UCSD-AML1 (cell line): ENCODE results near the gene POU3F2.
A peak's percentile ranks its signal among the peaks of the same experiment; 100 is the strongest.

ENCODE experiments used
- DNase-seq: peaks from one replicate; lab custom pipeline; 2025; ENCODE audit not compliant: unreplicated experiment; lab: John Stamatoyannopoulos, UW

POU3F2 gene

DNA sequence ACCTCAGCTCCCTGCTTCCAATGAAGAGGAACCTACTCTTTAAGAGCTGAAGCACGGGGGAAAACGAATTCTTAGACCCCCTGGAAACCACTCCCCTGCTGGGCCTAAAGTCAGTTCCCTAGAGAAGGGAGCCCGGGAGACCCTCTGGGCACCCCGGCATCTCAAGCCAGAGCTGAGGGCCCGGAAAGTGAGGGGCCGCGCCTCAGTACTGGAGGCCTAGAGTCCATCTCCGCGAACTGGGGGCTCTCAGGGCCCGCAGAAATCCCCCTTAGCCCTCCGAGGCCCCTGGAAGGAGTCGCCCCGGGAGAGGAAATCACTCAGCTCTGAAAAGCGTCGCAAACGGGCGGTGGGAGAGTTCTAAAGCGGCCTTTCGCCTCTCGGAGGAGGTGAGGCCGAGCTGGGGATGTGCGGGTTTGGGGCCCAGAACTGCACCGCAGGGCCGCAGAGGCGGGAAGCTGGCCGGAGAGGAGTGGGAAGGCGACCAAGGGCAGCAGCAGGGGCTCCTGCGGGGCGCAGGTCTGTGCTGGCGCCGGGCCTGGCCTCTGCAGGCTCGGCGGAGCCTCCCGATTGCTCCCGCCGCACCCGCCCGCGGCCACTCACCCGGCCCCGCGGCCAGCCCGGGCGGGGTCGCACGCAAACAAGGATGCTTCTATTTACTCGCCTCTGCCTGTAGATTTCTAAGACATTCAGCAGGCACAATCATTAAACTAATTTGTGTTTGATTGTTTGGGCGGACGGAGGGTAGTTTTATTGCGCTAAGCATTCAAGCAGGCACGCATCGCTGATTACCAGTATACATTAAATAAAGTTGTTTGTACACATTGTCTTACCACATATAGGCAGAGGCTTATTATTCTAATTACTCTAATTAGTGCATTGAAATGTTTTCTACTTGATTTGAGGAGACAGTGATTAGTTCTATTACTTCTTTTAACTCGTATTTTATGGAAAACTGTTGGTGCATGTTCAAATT lies 9.2 kb downstream of the POU3F2 start:
- DNase-seq: no peak

DNA sequence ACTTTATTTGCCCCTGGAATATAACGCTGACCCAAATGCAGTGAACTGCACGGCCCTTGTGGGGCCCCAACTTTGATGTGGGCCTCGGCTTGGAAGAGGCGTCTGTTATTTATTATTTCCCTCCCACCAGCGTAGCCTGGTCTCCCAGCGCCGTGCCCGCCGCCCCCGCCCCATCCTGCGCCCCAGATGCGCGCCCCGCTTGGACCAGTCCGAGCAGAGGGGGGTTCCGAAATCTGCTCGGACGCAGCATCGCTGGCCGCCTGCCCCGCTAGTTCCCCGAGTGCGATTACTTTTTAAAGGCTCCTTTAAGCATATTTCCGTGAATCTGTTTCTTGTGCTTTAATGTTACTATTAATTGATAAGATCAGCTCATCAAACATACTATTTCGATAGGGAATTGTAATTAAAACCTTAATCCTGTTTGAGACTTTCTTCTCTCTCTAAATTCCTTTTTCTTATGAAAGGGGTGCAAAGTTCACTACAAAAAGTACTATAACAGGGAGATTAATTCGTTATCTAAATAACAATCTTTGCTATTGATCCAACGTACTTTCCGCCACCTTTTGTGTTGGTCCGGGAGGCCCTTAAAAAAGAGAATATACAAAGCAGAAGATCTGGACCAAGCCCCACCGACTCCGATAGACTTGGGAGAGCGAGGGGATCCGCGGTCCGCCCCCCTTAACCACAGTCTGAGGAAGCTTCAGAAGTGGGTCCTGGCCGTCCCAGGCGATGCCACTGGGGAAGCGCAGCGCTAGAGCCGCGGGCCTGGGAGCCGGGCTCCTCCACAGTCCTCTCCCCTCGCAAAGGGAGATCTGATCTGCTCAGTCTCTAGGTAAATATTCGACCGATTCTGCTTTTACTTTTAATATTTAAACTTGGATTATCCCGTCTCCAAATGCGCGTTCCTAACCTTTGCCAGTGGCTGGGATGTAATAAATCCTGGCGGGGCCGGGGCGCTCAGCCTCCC lies 10.2 kb downstream of the POU3F2 start:
- no peak for DNase-seq

DNA sequence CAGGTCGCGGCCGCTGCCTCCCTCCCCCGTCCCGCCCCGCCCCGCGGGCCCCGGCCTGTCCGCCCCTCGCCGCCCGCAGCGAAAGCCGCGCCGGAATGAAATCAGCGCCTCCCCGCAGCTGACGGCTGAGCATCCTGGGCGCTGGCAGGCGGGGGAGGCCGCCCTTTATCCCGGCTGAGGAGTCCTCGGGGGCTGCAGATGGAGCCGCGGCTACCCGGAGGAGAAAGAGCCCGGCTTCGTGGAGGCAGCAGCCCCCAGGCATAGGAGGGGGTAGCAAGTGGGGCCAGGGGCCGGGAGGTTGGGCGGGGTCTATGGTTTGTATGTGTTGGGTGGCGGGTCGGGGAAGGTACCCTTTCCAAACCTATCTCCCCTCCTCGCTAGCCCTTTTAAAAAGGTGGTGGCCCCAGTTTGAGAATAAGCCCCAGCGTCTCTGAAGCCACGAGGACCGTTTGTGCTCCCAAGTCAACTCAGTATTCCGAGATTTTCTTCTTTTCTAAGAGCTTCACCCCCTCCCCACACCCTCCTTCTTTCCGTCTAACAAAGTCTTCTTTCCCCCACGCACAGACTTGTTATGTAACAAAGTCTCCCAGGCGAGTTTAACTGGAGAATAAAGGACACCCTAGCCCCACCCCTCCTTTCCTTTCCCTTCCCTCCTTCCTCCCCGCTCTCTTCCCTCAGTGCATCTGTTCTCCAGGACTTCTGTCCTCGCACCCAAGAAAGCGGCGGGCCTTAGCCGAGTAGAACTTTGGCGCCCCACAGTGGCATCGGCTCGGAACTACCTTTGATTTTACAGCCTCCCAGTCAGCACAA lies 11.0 kb downstream of the POU3F2 start:
- DNase-seq: peak; percentile 73

DNA sequence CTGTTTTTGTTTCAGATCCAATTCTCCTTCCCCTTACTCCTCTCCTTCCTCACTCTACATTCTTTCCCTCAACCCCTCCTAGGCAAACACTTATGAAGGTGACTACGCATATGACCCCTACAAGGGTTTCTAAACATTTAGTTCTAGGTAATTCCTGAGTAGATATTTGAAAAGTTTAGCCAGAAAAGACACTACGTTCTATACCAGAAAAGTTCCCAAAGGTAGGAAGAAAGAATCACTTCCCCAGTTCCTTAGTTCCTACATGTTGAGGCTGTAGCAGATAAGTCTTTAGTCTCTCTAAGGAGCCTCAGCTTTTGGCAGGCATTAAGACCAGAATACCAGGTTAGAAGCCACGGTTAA lies 11.6 kb downstream of the POU3F2 start:
- DNase-seq: no peak

DNA sequence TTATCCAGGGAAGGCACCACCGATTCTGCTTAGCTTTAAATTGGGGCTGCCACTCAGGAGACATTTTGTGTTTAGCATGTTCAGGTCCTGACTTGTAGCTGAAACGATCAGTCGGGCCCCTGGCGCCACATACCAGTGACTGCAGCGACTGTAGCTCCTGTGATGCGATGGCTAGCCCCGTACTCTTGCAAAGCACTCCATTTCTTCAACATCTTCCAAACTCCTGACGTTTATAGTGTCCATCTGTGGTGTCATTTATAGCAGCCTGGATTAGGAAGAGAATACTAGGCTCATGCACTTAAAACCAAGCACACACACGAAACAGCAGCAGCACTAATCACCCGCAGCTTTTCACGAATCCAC lies 13.0 kb downstream of the POU3F2 start:
- DNase-seq: no peak

DNA sequence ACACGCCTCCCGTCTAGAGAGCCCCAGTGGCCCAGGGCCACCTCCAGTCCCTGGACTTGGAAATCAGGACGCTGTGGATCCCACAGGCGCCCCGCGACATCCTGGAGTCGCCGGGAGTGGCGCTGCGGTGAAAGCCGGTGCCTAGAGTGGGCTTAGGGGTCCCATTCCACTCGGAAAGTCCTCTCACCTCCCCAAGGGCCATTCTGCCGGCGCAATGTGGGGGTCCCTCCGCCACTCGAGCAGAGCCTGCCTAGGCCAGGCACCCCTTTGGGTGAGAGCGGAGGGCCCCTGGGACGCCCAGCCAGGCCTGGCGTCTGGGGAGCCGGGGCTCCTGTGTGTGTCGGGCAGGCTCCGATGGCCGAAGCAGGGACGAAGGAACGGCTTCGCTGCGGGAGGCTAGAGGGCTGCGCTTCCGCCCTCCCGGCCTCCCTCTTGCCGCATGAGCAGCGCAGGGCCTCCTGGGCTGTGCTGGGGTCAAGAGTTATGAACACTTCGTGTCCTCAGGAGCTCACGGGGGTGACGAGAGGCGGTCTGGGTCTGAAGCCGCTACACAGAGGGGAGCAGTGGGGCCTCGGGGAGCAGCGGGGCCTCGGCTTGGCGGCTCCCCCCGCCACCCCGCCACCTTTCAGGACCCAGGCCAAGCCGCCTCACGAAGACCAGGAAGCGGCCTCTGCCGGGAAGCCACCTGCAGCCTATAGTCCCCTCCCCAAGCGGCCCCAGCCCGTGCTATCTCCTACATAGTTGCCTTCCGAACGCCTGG lies 13.6 kb downstream of the POU3F2 start:
- DNase-seq: no peak

DNA sequence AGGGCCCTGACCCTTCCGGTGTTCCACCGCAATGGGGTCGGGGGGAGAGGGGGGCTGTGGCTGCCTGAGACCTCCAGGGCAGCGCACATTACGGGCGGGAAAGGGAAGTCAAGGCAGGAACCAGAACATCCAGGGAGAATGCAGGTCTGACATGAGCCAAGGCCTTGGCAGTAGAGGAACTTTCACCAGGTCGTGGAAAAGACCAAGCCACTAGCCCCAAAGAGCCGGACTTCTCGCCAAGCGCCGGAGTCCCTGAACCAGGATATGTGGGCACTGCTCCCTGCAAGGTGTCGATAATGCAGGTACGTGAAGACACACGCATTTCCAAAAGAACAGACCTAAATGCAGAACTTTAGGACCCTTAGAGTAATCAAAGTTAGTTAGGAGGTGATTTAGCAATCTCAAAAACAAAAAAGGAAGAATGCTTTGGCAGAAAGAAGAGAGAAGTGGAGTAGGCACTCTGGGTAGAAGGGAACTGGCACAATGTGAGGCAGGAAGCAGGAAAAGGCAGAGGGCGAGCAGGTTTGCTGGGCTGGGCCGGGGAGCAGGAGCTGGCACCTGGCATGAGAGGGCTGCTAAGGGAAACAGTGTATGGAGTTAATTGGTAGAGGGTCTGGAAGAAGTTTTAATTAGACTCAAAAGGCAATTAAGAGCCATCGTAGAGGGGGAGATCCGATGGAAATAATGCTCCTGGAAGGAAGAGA lies 14.3 kb downstream of the POU3F2 start:
- no peak for DNase-seq

DNA sequence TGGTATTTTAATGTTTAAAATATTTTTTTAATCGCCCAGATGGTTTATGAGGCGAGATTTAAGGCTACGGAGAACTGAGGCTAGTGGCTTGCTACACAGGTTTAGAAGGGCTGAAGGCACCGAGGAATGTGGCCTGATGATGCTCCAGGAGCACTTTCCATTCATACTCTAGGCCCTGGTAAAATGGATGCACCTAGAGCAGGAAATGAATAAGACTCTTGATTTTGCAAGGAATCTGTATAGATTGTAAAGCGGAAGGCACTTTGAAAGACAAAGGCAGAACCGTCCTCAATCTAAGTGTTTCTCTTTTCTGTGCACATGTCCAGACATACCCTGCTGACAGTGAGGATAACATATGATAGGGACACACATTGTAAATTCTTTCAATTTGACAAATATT lies 30.1 kb downstream of the POU3F2 start:
- DNase-seq: no peak

DNA sequence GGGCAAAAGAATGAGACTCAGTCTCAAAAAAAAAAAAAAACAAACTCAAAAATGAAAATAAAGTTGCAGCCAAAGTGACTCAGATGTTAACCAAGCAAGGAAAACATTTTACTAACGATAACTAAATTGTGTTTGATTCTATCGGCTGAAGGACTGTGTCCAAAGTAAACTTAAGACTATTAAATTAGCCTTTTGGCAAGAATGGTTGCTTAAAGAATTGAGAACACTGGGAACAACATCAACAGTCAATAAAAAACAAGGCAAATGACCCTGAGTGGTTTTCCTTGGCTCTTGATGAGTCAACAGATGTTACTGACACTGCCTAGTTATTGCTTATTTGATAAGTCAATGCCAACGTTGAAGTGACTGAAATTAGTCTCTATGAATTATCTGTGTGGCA lies 36.7 kb downstream of the POU3F2 start:
- no peak for DNase-seq

DNA sequence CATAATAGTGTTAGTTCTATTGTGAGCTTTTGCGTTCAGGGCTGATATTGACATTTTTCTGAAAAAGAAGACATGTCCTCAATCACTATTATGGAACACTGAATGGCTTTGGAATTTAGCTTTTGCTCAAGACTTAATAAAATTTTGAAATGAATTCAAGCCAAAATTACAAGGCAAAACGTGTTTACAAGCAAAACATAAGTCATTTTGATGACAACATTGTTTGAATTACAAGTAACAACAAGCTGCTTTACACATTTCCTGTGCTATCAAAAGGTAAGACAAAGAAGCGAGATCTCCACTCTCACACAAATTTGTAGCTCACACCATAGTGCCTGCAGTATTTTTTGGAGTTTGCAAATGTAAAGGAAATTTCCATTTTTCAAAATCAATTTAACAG lies 37.4 kb downstream of the POU3F2 start:
- no peak for DNase-seq

DNA sequence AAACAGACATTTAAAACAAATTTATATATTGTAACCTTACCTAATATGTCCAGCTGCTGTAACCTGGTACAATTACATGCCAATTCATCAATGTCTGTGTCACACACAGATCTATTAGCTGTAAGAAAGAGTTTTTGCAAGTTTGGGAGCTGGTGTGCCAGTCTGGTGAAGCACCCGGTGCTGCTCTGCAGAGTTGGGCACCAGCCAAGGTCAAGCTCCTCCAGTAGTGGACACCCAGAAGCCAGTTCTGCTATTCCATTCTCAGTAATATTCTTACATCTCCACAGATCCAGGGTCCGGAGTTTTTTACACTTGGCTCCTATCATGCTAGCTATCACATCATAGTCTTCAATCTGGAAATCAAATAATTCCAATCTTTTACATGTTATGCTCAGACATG lies 41.0 kb downstream of the POU3F2 start:
- no peak for DNase-seq

DNA sequence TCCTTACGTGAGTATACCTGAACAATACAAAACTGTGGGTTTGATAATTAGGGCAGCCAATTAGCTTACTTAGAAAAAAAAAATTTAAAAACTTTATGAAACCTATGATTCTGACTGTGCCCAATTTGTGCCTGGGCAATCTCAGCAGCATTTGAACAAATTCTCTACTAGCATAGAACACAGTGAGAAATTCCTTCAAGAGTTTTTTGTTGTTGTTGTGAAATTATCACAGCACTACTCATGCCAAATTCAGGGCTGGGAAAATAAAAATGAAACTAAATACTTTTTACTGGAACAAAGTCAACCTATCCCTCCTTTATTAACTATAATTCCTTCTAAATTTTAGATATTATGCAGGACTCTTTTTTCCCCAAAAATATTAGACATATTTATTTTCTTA lies 42.9 kb downstream of the POU3F2 start:
- DNase-seq: no peak

DNA sequence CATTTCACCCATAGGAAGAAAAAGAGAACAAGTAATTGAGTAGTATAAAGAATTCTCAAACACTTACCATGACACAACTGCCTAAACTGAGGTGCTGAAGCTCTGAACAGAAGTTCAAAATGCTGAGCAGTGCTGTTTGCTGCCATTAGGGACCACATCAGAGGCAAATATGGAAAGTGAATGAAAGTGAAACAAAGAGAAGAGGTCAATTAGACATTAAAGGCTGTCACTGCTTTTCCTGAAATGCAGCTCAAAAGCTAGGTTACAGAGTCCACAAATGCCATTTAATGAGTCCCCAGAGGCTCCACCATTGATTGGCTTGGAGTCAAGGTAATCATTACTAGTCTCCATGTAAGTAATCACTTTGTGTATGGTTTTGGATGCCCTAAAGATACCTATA lies 46.1 kb downstream of the POU3F2 start:
- DNase-seq: no peak

DNA sequence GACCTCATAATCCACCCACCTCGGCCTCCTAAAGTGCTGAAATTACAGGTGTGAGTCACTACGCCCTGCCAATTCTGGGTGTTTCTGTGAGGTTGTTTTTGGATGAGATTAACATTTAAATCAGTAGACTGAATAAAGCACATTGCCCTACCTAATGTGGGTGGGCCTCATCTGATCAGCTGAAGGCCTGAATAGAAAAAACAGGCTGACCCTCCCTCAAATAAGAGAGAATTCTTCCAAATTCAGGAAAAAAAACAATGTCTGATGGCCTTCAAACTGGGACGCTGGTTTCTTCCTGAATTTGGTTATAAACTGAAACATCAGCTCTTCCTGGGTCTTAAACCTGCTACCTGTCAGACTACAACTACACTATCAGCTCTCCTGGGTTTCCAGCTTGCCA lies 51.0 kb downstream of the POU3F2 start:
- no peak for DNase-seq

DNA sequence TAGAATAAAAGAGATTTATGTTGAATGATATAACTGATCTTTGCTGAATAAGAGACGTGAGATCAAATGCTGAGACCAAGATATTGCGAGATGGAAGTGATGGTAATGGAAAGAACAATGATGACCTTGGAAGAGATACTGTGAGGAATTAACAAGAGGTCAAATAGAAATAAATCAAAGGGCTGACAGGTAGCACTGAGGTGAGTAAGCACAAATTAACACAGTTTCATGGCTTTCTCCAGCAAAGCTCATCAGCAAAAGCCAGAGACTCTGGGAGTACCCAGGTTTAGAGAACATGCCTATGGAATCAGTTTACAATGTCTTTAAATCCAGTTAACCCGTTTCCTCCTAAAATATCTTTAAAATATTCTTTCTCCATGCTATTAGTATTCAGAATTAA lies 53.3 kb downstream of the POU3F2 start:
- DNase-seq: no peak
